ENCODE data around the gene ARL3. TPM values are rescaled to one million over a fixed set of nuclear protein-coding genes. Genes with fewer than 3 reads are reported as not detected.
A peak's percentile ranks its signal among the peaks of the same experiment; 100 is the strongest.

Gene ARL3
- polyA plus RNA-seq, 2 donors = 2.2 to 4.6 TPM

DNA sequence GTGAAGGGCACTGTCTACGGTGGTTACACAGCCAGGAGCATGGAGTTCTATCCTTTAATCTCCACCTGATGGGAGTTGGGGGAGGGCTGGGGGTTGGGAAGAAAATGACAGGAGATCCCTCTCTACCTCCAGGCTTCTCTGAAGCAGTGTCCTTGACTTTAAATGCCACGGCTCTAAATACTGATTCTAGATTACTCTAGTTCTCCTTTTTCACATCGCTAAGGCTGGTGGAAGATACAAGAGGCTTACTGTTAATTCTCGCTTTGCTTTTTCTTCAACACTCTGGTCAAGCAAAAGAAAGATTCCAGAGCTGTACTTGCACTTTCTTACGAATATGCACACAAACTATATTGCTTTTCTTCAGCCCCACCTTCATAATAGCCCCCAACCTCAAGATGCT, 30.5 kb downstream of the ARL3 start:
- WGBS, 2 donors = 92% methylated on average over 5 of the region's 5 CpGs
- peaks cover 0 to 4% of the 10 kb centered on the region in 2 donors for H3K36me3 ChIP-seq (ENCODE audit: control insufficient read depth in 2 of 2, insufficient read depth in 2 of 2, low read length in 1 of 2)
- no peaks in the 10 kb centered on the region for H3K27me3 ChIP-seq (ENCODE audit: control insufficient read depth in 1 of 2, insufficient read depth in 2 of 2, low read length in 2 of 2)
- H3K9me3 ChIP-seq (ENCODE audit: control insufficient read depth in 2 of 2, insufficient read depth in 1 of 2, low read depth in 1 of 2, low read length in 1 of 2) = no peaks in the 10 kb centered on the region
- H3K4me1 ChIP-seq (ENCODE audit: control insufficient read depth in 2 of 2, insufficient read depth in 2 of 2, low read length in 1 of 2) = peaks cover 3% of the 10 kb centered on the region in 2 donors
- H3K27ac ChIP-seq (ENCODE audit: low read depth in 2 of 2, low read length in 1 of 2) = no peak overlapping the region
- no peak overlapping the region for H3K4me3 ChIP-seq (ENCODE audit: low read depth in 1 of 2, low read length in 2 of 2)

DNA sequence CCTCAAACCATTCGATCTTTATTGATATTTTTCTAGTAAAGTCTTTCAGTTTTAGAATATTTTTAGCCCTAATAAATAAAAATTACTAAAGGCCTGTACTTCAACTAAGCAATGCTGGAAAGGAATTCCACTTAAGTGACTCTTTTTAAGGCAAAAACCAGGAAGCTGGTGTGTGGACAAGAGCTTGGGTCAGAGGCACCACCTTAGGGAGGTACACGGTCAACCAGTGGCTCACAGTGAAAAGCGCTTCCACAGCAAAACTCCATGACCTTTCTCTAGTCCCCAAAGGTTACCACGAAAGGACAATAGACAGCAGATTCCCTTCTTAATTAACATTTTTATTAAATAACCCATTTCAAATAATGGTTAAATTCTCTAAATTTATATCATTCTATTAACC, 31.2 kb downstream of the ARL3 start:
- peaks cover 0 to 4% of the 10 kb centered on the region in 2 donors for H3K36me3 ChIP-seq (ENCODE audit: control insufficient read depth in 2 of 2, insufficient read depth in 2 of 2, low read length in 1 of 2)
- WGBS, 2 donors = 89 to 94% methylated on average over 4 of the region's 4 CpGs
- H3K9me3 ChIP-seq (ENCODE audit: control insufficient read depth in 2 of 2, insufficient read depth in 1 of 2, low read depth in 1 of 2, low read length in 1 of 2) = no peaks in the 10 kb centered on the region
- peaks cover 3 to 4% of the 10 kb centered on the region in 2 donors for H3K4me1 ChIP-seq (ENCODE audit: control insufficient read depth in 2 of 2, insufficient read depth in 2 of 2, low read length in 1 of 2)
- H3K4me3 ChIP-seq (ENCODE audit: low read depth in 1 of 2, low read length in 2 of 2) = no peak overlapping the region
- H3K27ac ChIP-seq (ENCODE audit: low read depth in 2 of 2, low read length in 1 of 2) = no peak overlapping the region
- H3K27me3 ChIP-seq (ENCODE audit: control insufficient read depth in 1 of 2, insufficient read depth in 2 of 2, low read length in 2 of 2) = no peaks in the 10 kb centered on the region

- H3K4me1 ChIP-seq (ENCODE audit: control insufficient read depth in 2 of 2, insufficient read depth in 2 of 2, low read length in 1 of 2) = peaks cover 3 to 4% of the 10 kb centered on the region in 2 donors
- H3K36me3 ChIP-seq (ENCODE audit: control insufficient read depth in 2 of 2, insufficient read depth in 2 of 2, low read length in 1 of 2) = peaks cover 0 to 4% of the 10 kb centered on the region in 2 donors
- no peak overlapping the region for H3K27ac ChIP-seq (ENCODE audit: low read depth in 2 of 2, low read length in 1 of 2)
- WGBS, 2 donors = 86 to 88% methylated on average over 7 of the region's 7 CpGs
- H3K4me3 ChIP-seq (ENCODE audit: low read depth in 1 of 2, low read length in 2 of 2) = no peak overlapping the region
- H3K27me3 ChIP-seq (ENCODE audit: control insufficient read depth in 1 of 2, insufficient read depth in 2 of 2, low read length in 2 of 2) = no peaks in the 10 kb centered on the region
- no peaks in the 10 kb centered on the region for H3K9me3 ChIP-seq (ENCODE audit: control insufficient read depth in 2 of 2, insufficient read depth in 1 of 2, low read depth in 1 of 2, low read length in 1 of 2)
These were observed 31.8 kb downstream of the ARL3 start for GRCh38 chr10:102682416-102682815.

GRCh38 chr10:102681696-102682095, 32.5 kb downstream of the ARL3 start:
- 74 to 80% methylated on average over 5 of the region's 5 CpGs for WGBS, 2 donors
- Histone ChIP-seq H3K4me3 (ENCODE audit: low read depth in 1 of 2, low read length in 2 of 2) (no peak overlapping the region), H3K36me3 (ENCODE audit: control insufficient read depth in 2 of 2, insufficient read depth in 2 of 2, low read length in 1 of 2) (peaks cover 0 to 4% of the 10 kb centered on the region in 2 donors), H3K27me3 (ENCODE audit: control insufficient read depth in 1 of 2, insufficient read depth in 2 of 2, low read length in 2 of 2) (no peaks in the 10 kb centered on the region), H3K9me3 (ENCODE audit: control insufficient read depth in 2 of 2, insufficient read depth in 1 of 2, low read depth in 1 of 2, low read length in 1 of 2) (no peaks in the 10 kb centered on the region), H3K4me1 (ENCODE audit: control insufficient read depth in 2 of 2, insufficient read depth in 2 of 2, low read length in 1 of 2) (peaks cover 3 to 4% of the 10 kb centered on the region in 2 donors), H3K27ac (ENCODE audit: low read depth in 2 of 2, low read length in 1 of 2) (no peak overlapping the region)

GRCh38 chr10:102679596-102679995, 34.6 kb downstream of the ARL3 start:
- Histone ChIP-seq H3K36me3 (ENCODE audit: control insufficient read depth in 2 of 2, insufficient read depth in 2 of 2, low read length in 1 of 2) (no peaks in the 10 kb centered on the region), H3K27ac (ENCODE audit: low read depth in 2 of 2, low read length in 1 of 2) (no peak overlapping the region), H3K27me3 (ENCODE audit: control insufficient read depth in 1 of 2, insufficient read depth in 2 of 2, low read length in 2 of 2) (no peaks in the 10 kb centered on the region), H3K4me1 (ENCODE audit: control insufficient read depth in 2 of 2, insufficient read depth in 2 of 2, low read length in 1 of 2) (peaks cover 8 to 9% of the 10 kb centered on the region in 2 donors), H3K9me3 (ENCODE audit: control insufficient read depth in 2 of 2, insufficient read depth in 1 of 2, low read depth in 1 of 2, low read length in 1 of 2) (no peaks in the 10 kb centered on the region), H3K4me3 (ENCODE audit: low read depth in 1 of 2, low read length in 2 of 2) (no peak overlapping the region)
- 93 to 96% methylated on average over 4 of the region's 4 CpGs for WGBS, 2 donors

- H3K4me1 ChIP-seq (ENCODE audit: control insufficient read depth in 2 of 2, insufficient read depth in 2 of 2, low read length in 1 of 2) = peaks cover 9 to 14% of the 10 kb centered on the region in 2 donors
- H3K27ac ChIP-seq (ENCODE audit: low read depth in 2 of 2, low read length in 1 of 2) = no peak overlapping the region
These were observed 35.3 kb downstream of the ARL3 start for GRCh38 chr10:102678842-102679289.

GRCh38 chr10:102678068-102678400, 36.2 kb downstream of the ARL3 start:
- Histone ChIP-seq H3K36me3 (ENCODE audit: control insufficient read depth in 2 of 2, insufficient read depth in 2 of 2, low read length in 1 of 2) (no peaks in the 10 kb centered on the region), H3K4me1 (ENCODE audit: control insufficient read depth in 2 of 2, insufficient read depth in 2 of 2, low read length in 1 of 2) (peaks cover 9 to 14% of the 10 kb centered on the region in 2 donors), H3K27ac (ENCODE audit: low read depth in 2 of 2, low read length in 1 of 2) (peak overlapping the region in 1 of 2 donors; percentile 18), H3K4me3 (ENCODE audit: low read depth in 1 of 2, low read length in 2 of 2) (no peak overlapping the region), H3K9me3 (ENCODE audit: control insufficient read depth in 2 of 2, insufficient read depth in 1 of 2, low read depth in 1 of 2, low read length in 1 of 2) (no peaks in the 10 kb centered on the region), H3K27me3 (ENCODE audit: control insufficient read depth in 1 of 2, insufficient read depth in 2 of 2, low read length in 2 of 2) (no peaks in the 10 kb centered on the region)
- WGBS, 2 donors = 70 to 83% methylated on average over 9 of the region's 9 CpGs

More at GRCh38 chr10:102678842-102679289, 35.3 kb downstream of the ARL3 start:
- 18% methylated on average over 9 of the region's 9 CpGs for WGBS, 2 donors
- no peaks in the 10 kb centered on the region for H3K9me3 ChIP-seq (ENCODE audit: control insufficient read depth in 2 of 2, insufficient read depth in 1 of 2, low read depth in 1 of 2, low read length in 1 of 2)
- H3K4me3 ChIP-seq (ENCODE audit: low read depth in 1 of 2, low read length in 2 of 2) = no peak overlapping the region
- no peaks in the 10 kb centered on the region for H3K36me3 ChIP-seq (ENCODE audit: control insufficient read depth in 2 of 2, insufficient read depth in 2 of 2, low read length in 1 of 2)
- no peaks in the 10 kb centered on the region for H3K27me3 ChIP-seq (ENCODE audit: control insufficient read depth in 1 of 2, insufficient read depth in 2 of 2, low read length in 2 of 2)

DNA sequence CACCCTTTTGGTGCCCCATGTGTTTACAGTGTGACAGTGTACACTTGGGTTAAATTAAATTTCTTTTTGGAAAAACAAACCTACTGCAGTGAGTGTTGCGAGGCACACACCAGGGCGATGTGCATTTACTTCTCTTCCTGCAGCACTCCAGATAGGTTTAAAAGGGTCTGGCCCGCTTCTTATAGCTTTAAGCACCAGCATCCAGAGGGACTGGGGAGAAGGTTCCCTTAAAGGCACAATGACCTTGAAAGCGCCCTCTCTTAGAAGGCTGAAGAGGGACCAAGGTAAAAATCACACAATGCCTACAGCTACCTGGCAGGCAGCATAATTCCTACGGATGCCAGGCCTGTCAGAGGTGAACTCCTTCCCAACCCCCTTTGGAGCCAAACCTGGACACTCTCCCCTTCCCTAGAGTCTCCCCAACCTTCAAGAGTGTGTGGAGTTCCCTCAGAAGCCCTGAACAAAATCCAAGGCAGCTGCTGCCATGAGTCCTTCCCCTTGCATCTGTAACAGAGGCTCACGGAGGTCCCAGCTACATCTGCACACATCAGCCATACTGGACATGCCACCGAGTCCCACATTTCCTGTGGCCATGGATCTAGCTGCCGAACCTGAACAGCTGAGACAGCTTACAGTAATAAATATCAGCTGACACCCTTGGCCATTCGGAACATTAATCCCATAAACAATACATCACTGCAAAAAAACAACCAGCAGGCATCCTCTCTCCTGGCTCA, 36.7 kb downstream of the ARL3 start:
- peak overlapping the region in 1 of 2 donors; percentile 15 for H3K27ac ChIP-seq (ENCODE audit: low read depth in 2 of 2, low read length in 1 of 2)
- WGBS, 2 donors = 75 to 78% methylated on average over 9 of the region's 9 CpGs
- peaks cover 10 to 14% of the 10 kb centered on the region in 2 donors for H3K4me1 ChIP-seq (ENCODE audit: control insufficient read depth in 2 of 2, insufficient read depth in 2 of 2, low read length in 1 of 2)

DNA sequence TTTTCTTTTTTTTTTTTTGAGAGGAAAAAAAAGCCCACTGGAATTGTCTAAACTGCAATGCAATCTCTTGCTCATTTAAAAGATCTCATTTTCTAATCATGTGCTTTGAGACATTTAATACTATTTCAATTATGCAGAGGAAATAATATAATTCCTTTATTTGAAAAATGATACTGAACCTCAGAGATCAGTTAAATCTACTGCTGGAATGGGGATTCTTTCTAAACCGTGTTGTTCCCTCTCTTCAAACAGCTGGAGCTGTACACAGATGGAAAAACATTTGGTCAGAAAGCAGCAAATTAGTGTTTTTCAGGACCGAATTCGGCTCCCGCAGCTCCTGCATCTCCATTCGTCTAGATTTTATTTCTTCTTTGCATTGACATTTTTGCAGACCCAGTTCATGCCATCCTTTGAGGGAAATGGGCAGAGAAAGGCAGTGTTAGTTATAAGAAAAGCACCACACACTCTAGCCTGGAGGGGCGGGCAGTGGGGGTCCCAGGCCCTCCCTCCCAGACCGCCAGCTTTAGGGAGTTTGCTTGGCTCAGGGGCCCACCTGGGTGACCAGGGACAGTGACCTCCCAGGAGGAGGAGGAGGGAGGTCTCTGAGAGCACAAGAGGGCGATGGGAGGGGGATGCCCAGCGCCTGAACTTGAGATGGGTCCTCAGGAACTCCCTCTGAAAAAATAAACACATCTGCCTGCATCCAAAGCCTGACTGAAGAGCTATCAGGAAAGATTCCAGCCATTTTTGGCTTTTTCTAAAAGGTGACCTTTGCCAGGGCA, 37.5 kb downstream of the ARL3 start:
- Histone ChIP-seq H3K27ac (ENCODE audit: low read depth in 2 of 2, low read length in 1 of 2) (peak overlapping the region in 1 of 2 donors; percentile 11), H3K4me1 (ENCODE audit: control insufficient read depth in 2 of 2, insufficient read depth in 2 of 2, low read length in 1 of 2) (peaks cover 10 to 14% of the 10 kb centered on the region in 2 donors), H3K36me3 (ENCODE audit: control insufficient read depth in 2 of 2, insufficient read depth in 2 of 2, low read length in 1 of 2) (no peaks in the 10 kb centered on the region), H3K27me3 (ENCODE audit: control insufficient read depth in 1 of 2, insufficient read depth in 2 of 2, low read length in 2 of 2) (no peaks in the 10 kb centered on the region), H3K9me3 (ENCODE audit: control insufficient read depth in 2 of 2, insufficient read depth in 1 of 2, low read depth in 1 of 2, low read length in 1 of 2) (no peaks in the 10 kb centered on the region), H3K4me3 (ENCODE audit: low read depth in 1 of 2, low read length in 2 of 2) (no peak overlapping the region)
- 76 to 81% methylated on average over 9 of the region's 9 CpGs for WGBS, 2 donors

More for the DNA sequence above, 36.7 kb downstream of the ARL3 start:
- no peaks in the 10 kb centered on the region for H3K36me3 ChIP-seq (ENCODE audit: control insufficient read depth in 2 of 2, insufficient read depth in 2 of 2, low read length in 1 of 2)
- H3K4me3 ChIP-seq (ENCODE audit: low read depth in 1 of 2, low read length in 2 of 2) = no peak overlapping the region
- H3K27me3 ChIP-seq (ENCODE audit: control insufficient read depth in 1 of 2, insufficient read depth in 2 of 2, low read length in 2 of 2) = no peaks in the 10 kb centered on the region
- H3K9me3 ChIP-seq (ENCODE audit: control insufficient read depth in 2 of 2, insufficient read depth in 1 of 2, low read depth in 1 of 2, low read length in 1 of 2) = no peaks in the 10 kb centered on the region

Data from esophagus (tissue), 2 donors.